Neural cell (in vitro differentiated cells): ENCODE data around the gene AARSD1.

ENCODE experiments used
- EP300 ChIP-seq: fragments of 450-650 bp; conservative IDR thresholded peaks from 2 replicates; pipeline ENCODE4 v1.6.1; 2014; ENCODE audit warnings: antibody characterized with exemption, mild to moderate bottlenecking, moderate library complexity; ENCODE audit not compliant: poor library complexity, severe bottlenecking
- EZH2 ChIP-seq: fragments of 200-600, 300-800 bp; shearing (Covaris generic), sonication (generic); IDR thresholded peaks from 2 replicates; pipeline ENCODE4 v1.6.1; 2014; ENCODE audit warnings: antibody characterized with exemption, low read length, borderline replicate concordance, mild to moderate bottlenecking; ENCODE audit not compliant: insufficient read depth, poor library complexity, severe bottlenecking
- MXI1 ChIP-seq: fragments of 450-650 bp; conservative IDR thresholded peaks from 2 replicates; pipeline ENCODE4 v1.6.1; 2014; ENCODE audit warnings: antibody characterized with exemption, mild to moderate bottlenecking; ENCODE audit not compliant: poor library complexity, severe bottlenecking
- POLR2AphosphoS5 ChIP-seq: IDR thresholded peaks from 2 replicates; pipeline ENCODE4 v1.6.1; 2012
- TF ChIP-seq, protein P1 (sequence below): fragments of 450-650 bp; IDR thresholded peaks from 2 replicates; pipeline ENCODE4 v1.5.1; 2014; ENCODE audit warnings: antibody characterized with exemption, mild to moderate bottlenecking, moderate library complexity; ENCODE audit not compliant: poor library complexity, severe bottlenecking

DNA sequence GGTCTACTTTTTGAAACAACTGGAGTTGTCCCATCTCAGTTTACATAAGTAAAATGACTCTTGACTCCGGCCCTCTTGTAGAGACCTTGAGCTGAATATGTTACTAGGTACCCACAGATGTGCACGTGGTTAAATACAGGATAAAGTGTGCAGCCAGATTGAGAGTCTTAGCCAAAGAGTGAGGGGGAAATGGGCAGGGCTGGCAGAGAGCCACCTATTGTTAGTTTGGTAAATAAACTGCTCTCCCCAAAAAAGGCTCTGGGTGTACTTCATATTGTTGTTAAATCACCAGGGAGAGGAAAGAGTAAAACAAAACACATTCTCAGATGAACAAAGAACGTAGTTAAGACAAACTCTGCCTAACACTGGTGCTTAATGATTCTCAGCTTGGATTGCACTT is 43.3 kb downstream of the AARSD1 start:
- TF ChIP-seq, protein P1, sequence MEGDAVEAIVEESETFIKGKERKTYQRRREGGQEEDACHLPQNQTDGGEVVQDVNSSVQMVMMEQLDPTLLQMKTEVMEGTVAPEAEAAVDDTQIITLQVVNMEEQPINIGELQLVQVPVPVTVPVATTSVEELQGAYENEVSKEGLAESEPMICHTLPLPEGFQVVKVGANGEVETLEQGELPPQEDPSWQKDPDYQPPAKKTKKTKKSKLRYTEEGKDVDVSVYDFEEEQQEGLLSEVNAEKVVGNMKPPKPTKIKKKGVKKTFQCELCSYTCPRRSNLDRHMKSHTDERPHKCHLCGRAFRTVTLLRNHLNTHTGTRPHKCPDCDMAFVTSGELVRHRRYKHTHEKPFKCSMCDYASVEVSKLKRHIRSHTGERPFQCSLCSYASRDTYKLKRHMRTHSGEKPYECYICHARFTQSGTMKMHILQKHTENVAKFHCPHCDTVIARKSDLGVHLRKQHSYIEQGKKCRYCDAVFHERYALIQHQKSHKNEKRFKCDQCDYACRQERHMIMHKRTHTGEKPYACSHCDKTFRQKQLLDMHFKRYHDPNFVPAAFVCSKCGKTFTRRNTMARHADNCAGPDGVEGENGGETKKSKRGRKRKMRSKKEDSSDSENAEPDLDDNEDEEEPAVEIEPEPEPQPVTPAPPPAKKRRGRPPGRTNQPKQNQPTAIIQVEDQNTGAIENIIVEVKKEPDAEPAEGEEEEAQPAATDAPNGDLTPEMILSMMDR: no peak
- TF ChIP-seq EZH2 (no peak), POLR2AphosphoS5 (no peak), MXI1 (no peak), EP300 (no peak)
